GM06990 (cell line): Measurements from ENCODE around the gene SPATA12.

Source experiments
- DNase-seq: peaks from one replicate; pipeline ENCODE4 v3.0.0-alpha.2; 2011; ENCODE audit not compliant: insufficient read length; ENCODE audit errors: extremely low read depth
- H3K27me3 ChIP-seq: replicated peaks from 2 replicates; pipeline ENCODE4 v1.6.0; 2011; ENCODE audit warnings: low read length; ENCODE audit not compliant: control insufficient read depth, insufficient read depth
- H3K36me3 ChIP-seq: 2 replicates; pipeline ENCODE4 v1.5.1; 2011; ENCODE audit warnings: low read length; ENCODE audit not compliant: control insufficient read depth, insufficient read depth
- H3K4me3 ChIP-seq: replicated peaks from 2 replicates; pipeline ENCODE4 v1.5.1; 2011; ENCODE audit warnings: low read depth, mild to moderate bottlenecking, control low read depth, low read length
- CTCF ChIP-seq: IDR thresholded peaks from 2 replicates; pipeline ENCODE4 v1.5.1; 2011; ENCODE audit warnings: low read length, control low read depth, mild to moderate bottlenecking, inconsistent platforms; ENCODE audit not compliant: insufficient read depth, poor library complexity, severe bottlenecking

Gene SPATA12

GRCh38 chr3:57091521-57092273, 31.2 kb downstream of the SPATA12 start:
- H3K4me3 ChIP-seq: no peak overlapping the region
- no peaks in the 10 kb centered on the region for H3K36me3 ChIP-seq
- no peaks in the 10 kb centered on the region for H3K27me3 ChIP-seq
- no peak for TF ChIP-seq CTCF
- no peak for DNase-seq

GRCh38 chr3:57093489-57093888, 33.0 kb downstream of the SPATA12 start:
- no peaks in the 10 kb centered on the region; the same call in 1 of the 2 replicates for H3K27me3 ChIP-seq

GRCh38 chr3:57093971-57094535, 33.6 kb downstream of the SPATA12 start:
- Histone ChIP-seq H3K4me3 (no peak overlapping the region), H3K27me3 (peaks cover 1% of the 10 kb centered on the region; the same call in 1 of the 2 replicates), H3K36me3 (no peaks in the 10 kb centered on the region)
- DNase-seq: no peak
- TF ChIP-seq CTCF: no peak

More at GRCh38 chr3:57093489-57093888, 33.0 kb downstream of the SPATA12 start:
- TF ChIP-seq CTCF: peak; percentile 22
- DNase-seq: no peak
- no peak overlapping the region for H3K4me3 ChIP-seq
- no peaks in the 10 kb centered on the region for H3K36me3 ChIP-seq

- peaks cover 1% of the 10 kb centered on the region; the same call in 1 of the 2 replicates for H3K27me3 ChIP-seq
- no peak for DNase-seq
- no peaks in the 10 kb centered on the region for H3K36me3 ChIP-seq
- H3K4me3 ChIP-seq: no peak overlapping the region
- TF ChIP-seq CTCF: no peak
These were observed 34.1 kb downstream of the SPATA12 start for GRCh38 chr3:57094575-57094974.

- DNase-seq: no peak
- H3K27me3 ChIP-seq: peaks cover 1% of the 10 kb centered on the region; the same call in 1 of the 2 replicates
- no peak for TF ChIP-seq CTCF
- H3K36me3 ChIP-seq: no peaks in the 10 kb centered on the region
- H3K4me3 ChIP-seq: no peak overlapping the region
These were observed 34.9 kb downstream of the SPATA12 start for GRCh38 chr3:57095363-57095762.
